MM.1S (cell line): ENCODE results near the gene CYP2S1.
"Not testable (repeated sequence)": the region's sequence is repeated elsewhere in the genome, so short reads cannot be mapped to it uniquely, and the experiment has no call there.

Source experiments
- DNase-seq: peaks from one replicate; pipeline ENCODE4 v3.0.0-alpha.2; 2015
- H2AFZ ChIP-seq: fragments of 300-600 bp; sonication (generic); 2 replicates; pipeline ENCODE4 v1.6.0; 2016; ENCODE audit warnings: antibody characterized with exemption, low read length
- H3F3A ChIP-seq: fragments of 300-600 bp; sonication (generic); 2 replicates; pipeline ENCODE4 v1.6.1; 2016; ENCODE audit warnings: mild to moderate bottlenecking, antibody characterized with exemption, low read length, moderate library complexity, mixed read lengths; ENCODE audit not compliant: insufficient read depth
- H3K27ac ChIP-seq: fragments of 300-600 bp; sonication (generic); 2 replicates; pipeline ENCODE4 v1.5.1; 2016; ENCODE audit warnings: mild to moderate bottlenecking, low read length
- H3K27me3 ChIP-seq: fragments of 300-600 bp; sonication (generic); replicated peaks from 2 replicates; pipeline ENCODE4 v1.6.0; 2016; ENCODE audit warnings: low read length; ENCODE audit not compliant: insufficient read depth
- H3K36me3 ChIP-seq: fragments of 300-600 bp; sonication (generic); replicated peaks from 2 replicates; pipeline ENCODE4 v1.6.1; 2016; ENCODE audit warnings: mild to moderate bottlenecking, low read length, mixed read lengths; ENCODE audit not compliant: insufficient read depth
- H3K4me1 ChIP-seq: fragments of 300-600 bp; sonication (generic); 2 replicates; pipeline ENCODE4 v1.6.1; 2016; ENCODE audit warnings: low read length, mixed read lengths
- H3K4me2 ChIP-seq: fragments of 300-600 bp; sonication (generic); 2 replicates; pipeline ENCODE4 v1.6.0; 2016; ENCODE audit warnings: low read depth, low read length
- H3K4me3 ChIP-seq: fragments of 300-600 bp; sonication (generic); 2 replicates; pipeline ENCODE4 v1.5.1; 2016; ENCODE audit warnings: low read length, mixed read lengths
- H3K79me2 ChIP-seq: fragments of 300-600 bp; sonication (generic); 2 replicates; pipeline ENCODE4 v1.6.1; 2016; ENCODE audit warnings: mixed run types, low read length, mixed read lengths
- H3K9ac ChIP-seq: fragments of 300-600 bp; sonication (generic); 2 replicates; pipeline ENCODE4 v1.6.1; 2016; ENCODE audit warnings: low read length, mixed read lengths
- H3K9me2 ChIP-seq: fragments of 300-600 bp; sonication (generic); replicated peaks from 2 replicates; pipeline ENCODE4 v1.6.1; 2016; ENCODE audit warnings: mild to moderate bottlenecking, low read length, mixed read lengths; ENCODE audit not compliant: insufficient read depth
- H3K9me3 ChIP-seq: fragments of 300-600 bp; sonication (generic); replicated peaks from 2 replicates; pipeline ENCODE4 v1.6.1; 2016; ENCODE audit warnings: mild to moderate bottlenecking, low read length, mixed read lengths; ENCODE audit not compliant: insufficient read depth
- H4K20me1 ChIP-seq: fragments of 300-600 bp; sonication (generic); 2 replicates; pipeline ENCODE4 v1.6.1; 2016; ENCODE audit warnings: mild to moderate bottlenecking, low read length, moderate library complexity, mixed read lengths; ENCODE audit not compliant: insufficient read depth
- EZH2 ChIP-seq: fragments of 300-600 bp; sonication (generic); optimal IDR thresholded peaks from 2 replicates; pipeline ENCODE3; 2017; ENCODE audit warnings: low read depth, mild to moderate bottlenecking, antibody characterized with exemption, low read length, mixed read lengths
- EZH2phosphoT487 ChIP-seq: fragments of 300-600 bp; sonication (generic); IDR thresholded peaks from 2 replicates; pipeline ENCODE4 v1.6.1; 2018; ENCODE audit warnings: antibody characterized with exemption, low read length
- TF ChIP-seq, protein P1 (sequence below): fragments of 300-600 bp; sonication (generic); IDR thresholded peaks from 2 replicates; pipeline ENCODE4 v1.5.1; 2016; ENCODE audit warnings: antibody characterized with exemption, low read length, mixed read lengths

CYP2S1 gene

DNA sequence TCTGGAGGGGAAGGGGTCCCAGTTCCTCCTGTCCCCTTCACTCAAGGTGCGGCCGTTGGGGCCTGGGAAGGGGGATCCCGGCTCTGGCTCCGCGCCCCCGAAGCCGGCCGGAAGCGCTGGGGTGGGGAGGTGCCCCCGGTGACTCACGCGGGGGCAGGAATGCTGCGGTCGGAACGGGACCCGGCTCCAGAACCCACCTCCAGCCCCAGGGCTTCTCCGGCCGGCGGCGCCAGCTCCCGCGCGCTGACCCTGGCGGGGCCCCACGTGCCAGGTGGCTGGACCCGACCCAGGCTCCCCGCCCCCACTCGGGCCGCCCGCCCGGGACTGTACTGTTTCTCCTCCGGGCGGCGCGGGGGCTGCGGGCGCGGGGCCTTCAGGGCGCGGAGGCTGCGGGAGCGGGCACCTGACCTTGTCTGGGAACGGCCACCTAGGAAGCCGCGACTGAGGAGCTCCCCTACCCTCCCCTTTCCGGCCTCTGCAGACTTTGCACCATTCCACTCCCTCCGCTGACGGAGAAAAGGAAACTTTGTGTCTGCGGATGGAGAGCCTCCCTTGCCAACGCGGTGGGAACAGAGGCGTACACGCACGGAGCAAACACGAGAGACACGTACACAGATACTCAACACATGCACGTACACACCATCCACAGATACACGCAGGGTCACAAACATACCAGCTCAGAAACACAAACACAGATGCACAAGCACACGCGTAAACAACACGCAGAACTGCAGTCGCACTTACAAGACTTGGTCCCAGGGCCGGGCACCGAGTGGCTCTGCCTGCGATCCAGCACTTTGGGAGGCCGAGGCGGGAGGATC is 33.2 kb downstream of the CYP2S1 start:
- peak overlapping the region; percentile 16; the same call in 1 of the 2 replicates for H3K4me3 ChIP-seq
- 0 out of 2 replicates have a peak overlapping the region, but pooled peaks have one; percentile 26 for H2AFZ ChIP-seq
- H3F3A ChIP-seq: no peaks in the 10 kb centered on the region
- no peaks in the 10 kb centered on the region for H3K9me2 ChIP-seq
- no peak for DNase-seq
- H3K9ac ChIP-seq: no peak overlapping the region
- no peaks in the 10 kb centered on the region for H3K9me3 ChIP-seq
- no peak overlapping the region for H3K27ac ChIP-seq
- H3K4me2 ChIP-seq: peak overlapping the region; percentile 54; the same call in 1 of the 2 replicates
- no peaks in the 10 kb centered on the region for H3K36me3 ChIP-seq
- H3K79me2 ChIP-seq: no peaks in the 10 kb centered on the region
- H3K4me1 ChIP-seq: no peaks in the 10 kb centered on the region
- TF ChIP-seq, protein P1, sequence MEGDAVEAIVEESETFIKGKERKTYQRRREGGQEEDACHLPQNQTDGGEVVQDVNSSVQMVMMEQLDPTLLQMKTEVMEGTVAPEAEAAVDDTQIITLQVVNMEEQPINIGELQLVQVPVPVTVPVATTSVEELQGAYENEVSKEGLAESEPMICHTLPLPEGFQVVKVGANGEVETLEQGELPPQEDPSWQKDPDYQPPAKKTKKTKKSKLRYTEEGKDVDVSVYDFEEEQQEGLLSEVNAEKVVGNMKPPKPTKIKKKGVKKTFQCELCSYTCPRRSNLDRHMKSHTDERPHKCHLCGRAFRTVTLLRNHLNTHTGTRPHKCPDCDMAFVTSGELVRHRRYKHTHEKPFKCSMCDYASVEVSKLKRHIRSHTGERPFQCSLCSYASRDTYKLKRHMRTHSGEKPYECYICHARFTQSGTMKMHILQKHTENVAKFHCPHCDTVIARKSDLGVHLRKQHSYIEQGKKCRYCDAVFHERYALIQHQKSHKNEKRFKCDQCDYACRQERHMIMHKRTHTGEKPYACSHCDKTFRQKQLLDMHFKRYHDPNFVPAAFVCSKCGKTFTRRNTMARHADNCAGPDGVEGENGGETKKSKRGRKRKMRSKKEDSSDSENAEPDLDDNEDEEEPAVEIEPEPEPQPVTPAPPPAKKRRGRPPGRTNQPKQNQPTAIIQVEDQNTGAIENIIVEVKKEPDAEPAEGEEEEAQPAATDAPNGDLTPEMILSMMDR: no peak
- no peak for TF ChIP-seq EZH2
- TF ChIP-seq EZH2phosphoT487: no peak
- peaks cover 76% of the 10 kb centered on the region for H3K27me3 ChIP-seq
- no peaks in the 10 kb centered on the region for H4K20me1 ChIP-seq

DNA sequence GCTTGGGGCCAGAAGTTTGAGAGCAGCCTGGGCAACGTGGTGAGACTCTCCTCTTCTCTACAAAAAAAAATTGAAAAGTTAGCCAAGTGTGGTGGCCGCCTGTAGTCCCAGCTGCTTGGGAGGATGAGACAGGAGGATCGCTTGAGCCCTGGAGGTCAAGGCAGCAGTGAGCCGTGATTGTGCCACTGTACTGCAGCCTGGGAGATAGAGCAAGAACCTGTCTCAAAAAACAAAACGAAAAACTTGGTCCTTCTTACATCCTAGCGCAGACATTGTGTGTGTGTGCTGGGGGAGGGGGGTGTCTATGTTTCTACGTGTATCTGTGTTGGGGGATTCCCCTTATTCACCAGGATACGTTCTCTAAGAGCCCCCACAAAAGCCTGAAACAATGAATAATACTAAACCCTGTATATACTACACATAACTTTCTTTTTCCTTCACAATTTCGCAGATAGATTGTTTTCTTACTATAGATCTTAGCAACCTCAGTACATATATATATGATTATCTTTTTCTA is 33.9 kb downstream of the CYP2S1 start:
- Histone ChIP-seq H3K36me3 (no peaks in the 10 kb centered on the region), H3K27me3 (peaks cover 69% of the 10 kb centered on the region), H2AFZ (no peak overlapping the region), H3K9me3 (no peaks in the 10 kb centered on the region), H3K4me2 (peak overlapping the region; percentile 54; the same call in 1 of the 2 replicates), H3K9ac (no peak overlapping the region), H3F3A (no peaks in the 10 kb centered on the region), H3K27ac (no peak overlapping the region), H3K4me1 (no peaks in the 10 kb centered on the region), H4K20me1 (no peaks in the 10 kb centered on the region), H3K4me3 (peak overlapping the region; percentile 16; the same call in 1 of the 2 replicates), H3K79me2 (no peaks in the 10 kb centered on the region), H3K9me2 (no peaks in the 10 kb centered on the region)
- TF ChIP-seq, protein P1: no peak
- TF ChIP-seq EZH2 (no peak), EZH2phosphoT487 (no peak)
- DNase-seq: no peak

DNA sequence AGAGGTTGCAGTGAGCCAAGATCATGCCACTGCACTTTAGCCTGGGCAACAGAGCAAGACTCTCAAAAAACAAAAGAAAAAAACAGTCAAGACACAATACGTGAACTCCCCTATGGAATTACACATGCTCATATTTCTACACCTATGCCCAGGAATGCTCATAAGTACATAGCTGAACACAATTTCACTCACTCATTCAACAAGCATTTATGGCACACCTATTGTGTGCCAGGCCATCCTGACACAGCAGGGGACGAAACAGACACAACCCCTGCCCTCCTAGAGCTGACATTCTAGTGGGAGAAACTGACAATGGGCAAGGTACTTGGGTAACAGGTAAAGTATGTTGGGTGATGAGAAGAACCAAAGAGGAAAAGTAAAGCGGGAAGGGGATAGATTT is 35.5 kb downstream of the CYP2S1 start:
- H4K20me1 ChIP-seq: no peaks in the 10 kb centered on the region
- no peaks in the 10 kb centered on the region for H3F3A ChIP-seq
- DNase-seq: no peak
- H3K4me1 ChIP-seq: no peaks in the 10 kb centered on the region
- no peaks in the 10 kb centered on the region for H3K9me2 ChIP-seq
- no peak overlapping the region for H3K9ac ChIP-seq
- H3K27ac ChIP-seq: no peak overlapping the region
- no peaks in the 10 kb centered on the region for H3K79me2 ChIP-seq
- H3K36me3 ChIP-seq: no peaks in the 10 kb centered on the region
- no peak overlapping the region for H3K4me2 ChIP-seq
- no peak overlapping the region for H3K4me3 ChIP-seq
- no peaks in the 10 kb centered on the region for H3K9me3 ChIP-seq
- H2AFZ ChIP-seq: no peak overlapping the region
- TF ChIP-seq, protein P1: no peak
- TF ChIP-seq EZH2: no peak
- no peak for TF ChIP-seq EZH2phosphoT487
- H3K27me3 ChIP-seq: peaks cover 57% of the 10 kb centered on the region

DNA sequence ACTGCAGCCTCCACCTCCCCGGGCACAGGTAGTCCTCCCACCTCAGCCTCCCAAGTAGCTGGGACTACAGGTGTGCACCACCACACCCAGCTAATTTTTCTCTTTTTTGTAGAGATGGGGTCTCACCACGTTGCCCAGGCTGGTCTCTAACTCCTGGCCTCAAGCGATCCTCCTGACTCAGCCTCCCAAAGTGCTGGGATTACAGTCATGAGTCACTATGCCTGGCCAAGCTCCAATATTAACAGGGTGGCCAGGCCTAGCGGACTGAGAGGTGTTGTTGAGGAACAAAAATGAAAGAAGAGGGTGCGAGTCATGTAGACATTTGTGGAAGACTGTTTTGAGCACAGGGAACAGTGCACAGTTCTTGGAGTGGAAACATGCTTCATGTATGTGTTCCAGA is 36.3 kb downstream of the CYP2S1 start:
- not testable (repeated sequence) for H3K79me2 ChIP-seq, H3F3A ChIP-seq, H3K9me2 ChIP-seq, H3K4me2 ChIP-seq, H3K4me3 ChIP-seq, H3K9ac ChIP-seq, H3K27ac ChIP-seq, DNase-seq, H4K20me1 ChIP-seq, H3K36me3 ChIP-seq, H3K9me3 ChIP-seq, H3K4me1 ChIP-seq, H2AFZ ChIP-seq
- H3K27me3 ChIP-seq: peaks cover 56% of the 10 kb centered on the region
